Testis (tissue), 2 donors: ENCODE results near the gene CD48.

Source experiments
- CTCF ChIP-seq, 3 experiments: fragments of 450-650 bp in 2 of 3; fragments of 200-600 bp in 1 of 3; sonication (generic) in 1 of 3; IDR thresholded peaks; one replicate each; pipeline ENCODE4 v1.5.1; 2016 to 2019; ENCODE audit warnings: antibody characterized with exemption in 3 of 3, mild to moderate bottlenecking in 2 of 3, moderate library complexity in 1 of 3
- POLR2A ChIP-seq: fragments of 450-650 bp; IDR thresholded peaks from one replicate; pipeline ENCODE4 v1.6.1; 2017; ENCODE audit warnings: antibody characterized with exemption, mild to moderate bottlenecking, moderate library complexity

GRCh38 chr1:160666079-160666442 lies 45.6 kb downstream of the CD48 start:
- TF ChIP-seq POLR2A = no peak
- TF ChIP-seq CTCF (IDR thresholded peaks at IDR 0.05) = no peak
